Cardiac muscle cell (in vitro differentiated cells and primary cell): ENCODE data around the gene LPP. TPM values are rescaled to one million over a fixed set of nuclear protein-coding genes. Genes with fewer than 3 reads are reported as not detected.

Source experiments
- DNase-seq, 2 donors: peaks; one replicate each; pipeline versions ENCODE4 v3.0.0 to v3.0.0-alpha.2; 2010 to 2017; ENCODE audit warnings: low read depth in 1 of 2, low spot score in 1 of 2
- H3K27ac ChIP-seq: fragments of 200-600 bp; sonication (generic); 2 replicates; pipeline ENCODE4 v1.5.1; 2016
- H3K27me3 ChIP-seq: fragments of 200-600 bp; sonication (generic); 2 replicates; pipeline ENCODE4 v1.6.0; 2016; ENCODE audit warnings: control low read depth
- H3K36me3 ChIP-seq: fragments of 200-600 bp; sonication (generic); 2 replicates; pipeline ENCODE4 v1.5.1; 2016; ENCODE audit warnings: control low read depth
- H3K4me1 ChIP-seq: fragments of 200-600 bp; sonication (generic); 2 replicates; pipeline ENCODE4 v1.8.1; 2017; ENCODE audit warnings: low read depth, mild to moderate bottlenecking, mixed run types
- H3K4me3 ChIP-seq: fragments of 200-600 bp; sonication (generic); 2 replicates; pipeline ENCODE4 v1.5.1; 2016; ENCODE audit warnings: mild to moderate bottlenecking
- H3K9me3 ChIP-seq: fragments of 200-600 bp; sonication (generic); 2 replicates; pipeline ENCODE4 v1.5.1; 2017; ENCODE audit warnings: low read depth, mild to moderate bottlenecking, control low read depth
- CTCF ChIP-seq: IDR thresholded peaks from 2 replicates; pipeline ENCODE4 v1.5.1; 2012; ENCODE audit warnings: low read depth, mild to moderate bottlenecking, low read length
- polyA plus RNA-seq: library from polyadenylated mRNA; unstranded; fragments of >200 nt; fragmentation: Nextera tagmentation; extraction: Ambion mirVana; gene quantifications from 2 replicates; pipeline ENCODE4 v1.2.1, GENCODE V29; 2016
- total RNA-seq: library from RNA; depleted of rRNA; stranded (reverse); fragments of >200 nt; gene quantifications from 2 replicates; pipeline ENCODE4 v1.2.3, GENCODE V29; 2016

The LPP gene
- total and polyA plus RNA-seq, 2 experiments from 2014 or later, result 21.4 to 45.2 TPM

DNA sequence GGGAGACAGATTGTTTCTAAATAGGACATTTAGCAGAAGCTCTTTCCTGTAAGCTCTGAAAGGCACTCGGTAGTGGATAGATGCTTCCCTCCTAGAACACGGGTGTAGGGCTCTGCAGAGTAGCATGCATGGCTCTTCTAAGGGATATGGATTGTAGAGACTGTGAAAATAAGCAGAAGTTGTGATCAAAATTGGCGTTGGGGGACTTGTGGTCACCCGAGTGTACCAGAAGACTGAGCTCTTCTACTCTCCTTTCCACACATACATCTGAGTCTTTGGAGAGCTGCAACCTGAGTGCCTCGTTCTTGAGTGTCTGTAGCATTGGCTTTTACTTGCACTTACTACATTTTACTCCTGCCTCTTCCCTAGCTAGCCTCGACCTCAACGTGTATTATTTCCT, 197.7 kb downstream of the LPP start:
- Histone ChIP-seq H3K27me3 (no peaks in the 10 kb centered on the region), H3K36me3 (no peaks in the 10 kb centered on the region), H3K4me3 (no peak overlapping the region), H3K27ac (no peak overlapping the region), H3K9me3 (no peaks in the 10 kb centered on the region), H3K4me1 (peaks cover 15% of the 10 kb centered on the region)
- TF ChIP-seq CTCF, result no peak
- DNase-seq, result no peak

DNA sequence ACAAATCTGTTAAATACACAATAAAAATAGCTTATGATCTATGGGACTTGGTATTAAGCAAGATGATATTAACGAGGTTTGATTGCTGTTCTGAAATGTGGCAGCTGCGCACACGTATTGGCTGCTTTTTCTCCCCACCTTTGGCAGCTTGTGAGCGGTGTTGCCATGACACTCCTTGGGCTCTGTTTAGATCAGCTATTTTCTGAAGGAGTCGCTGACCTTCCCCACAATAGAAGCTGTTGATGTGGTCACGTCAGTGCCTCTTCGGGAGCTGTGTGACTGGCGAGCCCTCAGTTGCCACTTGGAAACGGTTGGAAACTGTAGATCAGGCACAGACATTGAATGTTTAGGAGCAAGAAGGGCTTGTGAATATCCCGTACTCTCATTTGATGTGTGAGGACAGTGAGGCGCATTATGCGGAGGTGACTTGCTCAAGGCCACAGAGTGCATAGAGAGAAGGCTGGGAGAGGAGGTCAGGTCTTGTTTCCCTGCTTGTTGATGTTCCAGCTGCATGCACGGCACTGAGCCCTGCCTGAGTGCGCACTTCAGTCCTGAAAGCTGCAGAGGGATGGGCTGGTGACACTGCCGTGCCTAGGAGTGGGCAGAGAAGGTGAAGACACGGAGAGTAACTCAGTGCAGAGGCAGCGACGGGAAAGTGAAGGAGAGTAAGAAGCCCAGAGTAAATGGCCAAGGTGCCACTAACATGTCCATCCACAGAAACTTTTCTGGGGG, 198.4 kb downstream of the LPP start:
- H3K27me3 ChIP-seq, result no peaks in the 10 kb centered on the region
- H3K36me3 ChIP-seq, result no peaks in the 10 kb centered on the region
- no peak overlapping the region for H3K27ac ChIP-seq
- no peaks in the 10 kb centered on the region for H3K9me3 ChIP-seq
- H3K4me1 ChIP-seq, result peaks cover 15% of the 10 kb centered on the region
- DNase-seq, result no peak
- H3K4me3 ChIP-seq, result no peak overlapping the region
- TF ChIP-seq CTCF, result no peak

- Histone ChIP-seq H3K27me3 (no peaks in the 10 kb centered on the region), H3K4me1 (peaks cover 14% of the 10 kb centered on the region), H3K36me3 (no peaks in the 10 kb centered on the region), H3K27ac (no peak overlapping the region), H3K4me3 (no peak overlapping the region), H3K9me3 (no peaks in the 10 kb centered on the region)
- TF ChIP-seq CTCF, result no peak
- no peak for DNase-seq
Measured at GRCh38 chr3:188353426-188353825, 199.5 kb downstream of the LPP start.

- no peaks in the 10 kb centered on the region for H3K9me3 ChIP-seq
- H3K4me3 ChIP-seq, result no peak overlapping the region
- no peak for DNase-seq
- TF ChIP-seq CTCF, result no peak
- H3K36me3 ChIP-seq, result no peaks in the 10 kb centered on the region
- H3K27me3 ChIP-seq, result no peaks in the 10 kb centered on the region
- no peak overlapping the region for H3K27ac ChIP-seq
- no peaks in the 10 kb centered on the region for H3K4me1 ChIP-seq
Measured at GRCh38 chr3:188358787-188359493, 205.0 kb downstream of the LPP start.

- H3K36me3 ChIP-seq, result no peaks in the 10 kb centered on the region
- H3K4me1 ChIP-seq, result peaks cover 6% of the 10 kb centered on the region
- no peaks in the 10 kb centered on the region for H3K9me3 ChIP-seq
- TF ChIP-seq CTCF, result no peak
- H3K4me3 ChIP-seq, result no peak overlapping the region
- no peaks in the 10 kb centered on the region for H3K27me3 ChIP-seq
- no peak for DNase-seq
- H3K27ac ChIP-seq, result no peak overlapping the region
Measured at GRCh38 chr3:188360364-188360881, 206.5 kb downstream of the LPP start.
